ENCODE data around the gene COL5A2.

Gene COL5A2

GRCh38 chr2:189022053-189022481 lies 157.5 kb downstream of the COL5A2 start:
- H3K27ac ChIP-seq (ENCODE audit: low read depth, low read length), result no peak overlapping the region
- no peaks in the 10 kb centered on the region for H3K9me3 ChIP-seq (ENCODE audit: control insufficient read depth, insufficient read depth, low read depth, low read length)
- H3K9ac ChIP-seq (ENCODE audit: low read length), result no peak overlapping the region
- no peaks in the 10 kb centered on the region for H3K36me3 ChIP-seq (ENCODE audit: control insufficient read depth, insufficient read depth, low read length)
- no peaks in the 10 kb centered on the region for H3K27me3 ChIP-seq (ENCODE audit: control insufficient read depth, insufficient read depth, low read length)
- H3K4me1 ChIP-seq (ENCODE audit: control insufficient read depth, insufficient read depth, low read length), result 0 out of 2 replicates have a peak, but pooled peaks cover 3% of the 10 kb centered on the region
- H3K4me3 ChIP-seq (ENCODE audit: low read depth, low read length), result no peak overlapping the region

GRCh38 chr2:189020179-189020578 lies 159.4 kb downstream of the COL5A2 start:
- Histone ChIP-seq H3K4me1 (ENCODE audit: control insufficient read depth, insufficient read depth, low read length) (peaks cover 3% of the 10 kb centered on the region), H3K27me3 (ENCODE audit: control insufficient read depth, insufficient read depth, low read length) (no peaks in the 10 kb centered on the region), H3K36me3 (ENCODE audit: control insufficient read depth, insufficient read depth, low read length) (no peaks in the 10 kb centered on the region), H3K27ac (ENCODE audit: low read depth, low read length) (no peak overlapping the region), H3K9ac (ENCODE audit: low read length) (no peak overlapping the region), H3K9me3 (ENCODE audit: control insufficient read depth, insufficient read depth, low read depth, low read length) (no peaks in the 10 kb centered on the region), H3K4me3 (ENCODE audit: low read depth, low read length) (no peak overlapping the region)

GRCh38 chr2:189018631-189019030 lies 160.9 kb downstream of the COL5A2 start:
- H3K4me1 ChIP-seq (ENCODE audit: control insufficient read depth, insufficient read depth, low read length), result peaks cover 8% of the 10 kb centered on the region
- H3K36me3 ChIP-seq (ENCODE audit: control insufficient read depth, insufficient read depth, low read length), result no peaks in the 10 kb centered on the region
- H3K9ac ChIP-seq (ENCODE audit: low read length), result no peak overlapping the region
- H3K9me3 ChIP-seq (ENCODE audit: control insufficient read depth, insufficient read depth, low read depth, low read length), result no peaks in the 10 kb centered on the region
- H3K4me3 ChIP-seq (ENCODE audit: low read depth, low read length), result no peak overlapping the region
- no peak overlapping the region for H3K27ac ChIP-seq (ENCODE audit: low read depth, low read length)
- H3K27me3 ChIP-seq (ENCODE audit: control insufficient read depth, insufficient read depth, low read length), result no peaks in the 10 kb centered on the region

GRCh38 chr2:189016311-189016861 lies 163.2 kb downstream of the COL5A2 start:
- Histone ChIP-seq H3K27ac (ENCODE audit: low read depth, low read length) (no peak overlapping the region), H3K27me3 (ENCODE audit: control insufficient read depth, insufficient read depth, low read length) (no peaks in the 10 kb centered on the region), H3K4me3 (ENCODE audit: low read depth, low read length) (no peak overlapping the region), H3K4me1 (ENCODE audit: control insufficient read depth, insufficient read depth, low read length) (peaks cover 8% of the 10 kb centered on the region), H3K36me3 (ENCODE audit: control insufficient read depth, insufficient read depth, low read length) (no peaks in the 10 kb centered on the region), H3K9ac (ENCODE audit: low read length) (no peak overlapping the region), H3K9me3 (ENCODE audit: control insufficient read depth, insufficient read depth, low read depth, low read length) (no peaks in the 10 kb centered on the region)

- no peak overlapping the region for H3K4me3 ChIP-seq (ENCODE audit: low read depth, low read length)
- no peaks in the 10 kb centered on the region for H3K36me3 ChIP-seq (ENCODE audit: control insufficient read depth, insufficient read depth, low read length)
- H3K9ac ChIP-seq (ENCODE audit: low read length), result no peak overlapping the region
- H3K27ac ChIP-seq (ENCODE audit: low read depth, low read length), result no peak overlapping the region
- H3K4me1 ChIP-seq (ENCODE audit: control insufficient read depth, insufficient read depth, low read length), result peaks cover 8% of the 10 kb centered on the region
- H3K27me3 ChIP-seq (ENCODE audit: control insufficient read depth, insufficient read depth, low read length), result no peaks in the 10 kb centered on the region
- no peaks in the 10 kb centered on the region for H3K9me3 ChIP-seq (ENCODE audit: control insufficient read depth, insufficient read depth, low read depth, low read length)
Measured at GRCh38 chr2:189015359-189015758, 164.2 kb downstream of the COL5A2 start.

- Histone ChIP-seq H3K4me3 (ENCODE audit: low read depth, low read length) (no peak overlapping the region), H3K4me1 (ENCODE audit: control insufficient read depth, insufficient read depth, low read length) (peaks cover 8% of the 10 kb centered on the region), H3K9me3 (ENCODE audit: control insufficient read depth, insufficient read depth, low read depth, low read length) (no peaks in the 10 kb centered on the region), H3K36me3 (ENCODE audit: control insufficient read depth, insufficient read depth, low read length) (no peaks in the 10 kb centered on the region; the same call in 1 of the 2 replicates), H3K27me3 (ENCODE audit: control insufficient read depth, insufficient read depth, low read length) (no peaks in the 10 kb centered on the region), H3K27ac (ENCODE audit: low read depth, low read length) (no peak overlapping the region), H3K9ac (ENCODE audit: low read length) (no peak overlapping the region)
Measured at GRCh38 chr2:189014449-189015138, 165.0 kb downstream of the COL5A2 start.

- Histone ChIP-seq H3K9ac (ENCODE audit: low read length) (no peak overlapping the region), H3K9me3 (ENCODE audit: control insufficient read depth, insufficient read depth, low read depth, low read length) (no peaks in the 10 kb centered on the region), H3K4me3 (ENCODE audit: low read depth, low read length) (no peak overlapping the region), H3K36me3 (ENCODE audit: control insufficient read depth, insufficient read depth, low read length) (no peaks in the 10 kb centered on the region; the same call in 1 of the 2 replicates), H3K27ac (ENCODE audit: low read depth, low read length) (no peak overlapping the region), H3K4me1 (ENCODE audit: control insufficient read depth, insufficient read depth, low read length) (peaks cover 8% of the 10 kb centered on the region), H3K27me3 (ENCODE audit: control insufficient read depth, insufficient read depth, low read length) (no peaks in the 10 kb centered on the region)
Measured at GRCh38 chr2:189013671-189014448, 165.7 kb downstream of the COL5A2 start.

GRCh38 chr2:189013031-189013430 lies 166.5 kb downstream of the COL5A2 start:
- H3K27ac ChIP-seq (ENCODE audit: low read depth, low read length), result no peak overlapping the region
- no peak overlapping the region for H3K4me3 ChIP-seq (ENCODE audit: low read depth, low read length)
- H3K4me1 ChIP-seq (ENCODE audit: control insufficient read depth, insufficient read depth, low read length), result peaks cover 8% of the 10 kb centered on the region
- no peaks in the 10 kb centered on the region; the same call in 1 of the 2 replicates for H3K36me3 ChIP-seq (ENCODE audit: control insufficient read depth, insufficient read depth, low read length)
- H3K9me3 ChIP-seq (ENCODE audit: control insufficient read depth, insufficient read depth, low read depth, low read length), result no peaks in the 10 kb centered on the region
- H3K9ac ChIP-seq (ENCODE audit: low read length), result no peak overlapping the region
- no peaks in the 10 kb centered on the region for H3K27me3 ChIP-seq (ENCODE audit: control insufficient read depth, insufficient read depth, low read length)

- Histone ChIP-seq H3K27me3 (ENCODE audit: control insufficient read depth, insufficient read depth, low read length) (no peaks in the 10 kb centered on the region), H3K4me1 (ENCODE audit: control insufficient read depth, insufficient read depth, low read length) (peaks cover 8% of the 10 kb centered on the region), H3K9ac (ENCODE audit: low read length) (no peak overlapping the region), H3K36me3 (ENCODE audit: control insufficient read depth, insufficient read depth, low read length) (no peaks in the 10 kb centered on the region; the same call in 1 of the 2 replicates), H3K27ac (ENCODE audit: low read depth, low read length) (no peak overlapping the region), H3K4me3 (ENCODE audit: low read depth, low read length) (no peak overlapping the region), H3K9me3 (ENCODE audit: control insufficient read depth, insufficient read depth, low read depth, low read length) (no peaks in the 10 kb centered on the region)
Measured at GRCh38 chr2:189012351-189012750, 167.2 kb downstream of the COL5A2 start.

- Histone ChIP-seq H3K9me3 (ENCODE audit: control insufficient read depth, insufficient read depth, low read depth, low read length) (no peaks in the 10 kb centered on the region), H3K4me1 (ENCODE audit: control insufficient read depth, insufficient read depth, low read length) (peaks cover 8% of the 10 kb centered on the region), H3K27me3 (ENCODE audit: control insufficient read depth, insufficient read depth, low read length) (no peaks in the 10 kb centered on the region), H3K36me3 (ENCODE audit: control insufficient read depth, insufficient read depth, low read length) (no peaks in the 10 kb centered on the region; the same call in 1 of the 2 replicates), H3K27ac (ENCODE audit: low read depth, low read length) (no peak overlapping the region), H3K9ac (ENCODE audit: low read length) (no peak overlapping the region), H3K4me3 (ENCODE audit: low read depth, low read length) (no peak overlapping the region)
Measured at GRCh38 chr2:189010536-189010935, 169.0 kb downstream of the COL5A2 start.
